Thyroid gland (tissue), 4 donors: ENCODE results near the gene GLG1. TPM values are rescaled to one million over a fixed set of nuclear protein-coding genes. Genes with fewer than 3 reads are reported as not detected.
A peak's percentile ranks its signal among the peaks of the same experiment; 100 is the strongest.

Source experiments
- DNase-seq, 2 donors: peaks; one replicate each; pipeline ENCODE4 v3.0.0-alpha.2; 2019
- H3K27ac ChIP-seq, 3 donors: fragments of 200-600 bp; sonication (generic); 1 replicate in 2 of 3; 2 replicates in 1 of 3; pipeline ENCODE4 v1.5.1; 2016 to 2019; ENCODE audit warnings: mild to moderate bottlenecking in 1 of 3, moderate library complexity in 1 of 3
- H3K27me3 ChIP-seq: fragments of 200-600 bp; sonication (generic); one replicate; pipeline ENCODE4 v1.5.1; 2019
- H3K36me3 ChIP-seq, 2 donors: fragments of 200-600 bp; sonication (generic); one replicate each; pipeline ENCODE4 v1.5.1; 2016 to 2019
- H3K4me1 ChIP-seq, 2 donors: fragments of 200-600 bp; sonication (generic); one replicate each; pipeline ENCODE4 v1.5.1; 2017 to 2019
- H3K4me3 ChIP-seq, 3 donors: fragments of 200-600 bp; sonication (generic); replicated peaks in 1 of 3; 1 replicate in 2 of 3; 2 replicates in 1 of 3; pipeline ENCODE4 v1.5.1; 2016; ENCODE audit warnings: mild to moderate bottlenecking in 1 of 3
- H3K9me3 ChIP-seq: fragments of 200-600 bp; sonication (generic); one replicate; pipeline ENCODE4 v1.5.1; 2017
- POLR2A ChIP-seq, 2 donors: fragments of 450-650 bp; IDR thresholded peaks; one replicate each; pipeline ENCODE4 v1.6.1; 2017; ENCODE audit warnings: antibody characterized with exemption in 2 of 2, mild to moderate bottlenecking in 2 of 2, moderate library complexity in 1 of 2
- WGBS, 2 donors: methylation state at CpG; one replicate each; pipeline ENCODE4 v1.1.5; 2017; 5-methylcytosine and 5-hydroxymethylcytosine counted together
- intact Hi-C: fragments of 100-400 bp; cut with DNase I; formaldehyde crosslinking; loops from one replicate; pipeline ENCODE4 v1.15.1; 2023
- total RNA-seq, 4 donors: library from RNA; depleted of rRNA; stranded (reverse); fragments of >200 nt; gene quantifications; one replicate each; pipeline ENCODE4 v1.2.3, GENCODE V29; 2016
- TF ChIP-seq, protein P1 (sequence below), 6 experiments: fragments of 200-600 bp in 3 of 6; fragments of 450-650 bp in 3 of 6; sonication (generic) in 3 of 6; IDR thresholded peaks; one replicate each; pipeline ENCODE4 v1.5.1; 2016 to 2019; ENCODE audit warnings: antibody characterized with exemption in 6 of 6, mild to moderate bottlenecking in 2 of 6, inconsistent platforms in 1 of 6, moderate library complexity in 1 of 6

The GLG1 gene
- total RNA-seq, 4 donors from 2014 or later = 127 to 182 (median 151) TPM

DNA sequence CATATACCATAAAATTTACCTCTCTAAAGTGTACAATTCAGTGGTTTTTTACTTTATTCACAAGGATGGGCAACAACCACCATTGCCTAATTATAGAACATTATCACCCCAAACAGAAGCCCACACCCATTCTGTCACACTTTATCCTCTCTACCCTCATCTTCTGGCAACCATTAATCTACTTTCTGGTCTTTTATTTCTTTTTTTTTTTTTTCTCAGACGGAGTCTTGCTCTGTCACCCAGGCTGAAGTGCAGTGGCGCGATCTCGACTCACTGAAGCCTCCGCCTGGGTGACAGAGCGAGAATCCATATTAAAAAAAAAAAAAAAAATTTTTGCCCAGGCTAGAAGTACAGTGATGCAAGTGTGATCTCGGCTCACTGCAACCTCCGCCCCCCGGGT is 95.0 kb downstream of the GLG1 start:
- intact Hi-C loops = no loop called here
- no peak overlapping the region for H3K4me3 ChIP-seq
- H3K9me3 ChIP-seq = no peaks in the 10 kb centered on the region
- TF ChIP-seq POLR2A (IDR thresholded peaks at IDR 0.05) = no peak
- TF ChIP-seq, protein P1, sequence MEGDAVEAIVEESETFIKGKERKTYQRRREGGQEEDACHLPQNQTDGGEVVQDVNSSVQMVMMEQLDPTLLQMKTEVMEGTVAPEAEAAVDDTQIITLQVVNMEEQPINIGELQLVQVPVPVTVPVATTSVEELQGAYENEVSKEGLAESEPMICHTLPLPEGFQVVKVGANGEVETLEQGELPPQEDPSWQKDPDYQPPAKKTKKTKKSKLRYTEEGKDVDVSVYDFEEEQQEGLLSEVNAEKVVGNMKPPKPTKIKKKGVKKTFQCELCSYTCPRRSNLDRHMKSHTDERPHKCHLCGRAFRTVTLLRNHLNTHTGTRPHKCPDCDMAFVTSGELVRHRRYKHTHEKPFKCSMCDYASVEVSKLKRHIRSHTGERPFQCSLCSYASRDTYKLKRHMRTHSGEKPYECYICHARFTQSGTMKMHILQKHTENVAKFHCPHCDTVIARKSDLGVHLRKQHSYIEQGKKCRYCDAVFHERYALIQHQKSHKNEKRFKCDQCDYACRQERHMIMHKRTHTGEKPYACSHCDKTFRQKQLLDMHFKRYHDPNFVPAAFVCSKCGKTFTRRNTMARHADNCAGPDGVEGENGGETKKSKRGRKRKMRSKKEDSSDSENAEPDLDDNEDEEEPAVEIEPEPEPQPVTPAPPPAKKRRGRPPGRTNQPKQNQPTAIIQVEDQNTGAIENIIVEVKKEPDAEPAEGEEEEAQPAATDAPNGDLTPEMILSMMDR (IDR thresholded peaks at IDR 0.05) = no peak
- H3K27me3 ChIP-seq = no peaks in the 10 kb centered on the region
- DNase-seq = no peak
- 85 to 86% methylated on average over 9 of the region's 9 CpGs for WGBS, 2 donors
- no peaks in the 10 kb centered on the region for H3K36me3 ChIP-seq
- H3K27ac ChIP-seq = no peak overlapping the region
- no peaks in the 10 kb centered on the region for H3K4me1 ChIP-seq

DNA sequence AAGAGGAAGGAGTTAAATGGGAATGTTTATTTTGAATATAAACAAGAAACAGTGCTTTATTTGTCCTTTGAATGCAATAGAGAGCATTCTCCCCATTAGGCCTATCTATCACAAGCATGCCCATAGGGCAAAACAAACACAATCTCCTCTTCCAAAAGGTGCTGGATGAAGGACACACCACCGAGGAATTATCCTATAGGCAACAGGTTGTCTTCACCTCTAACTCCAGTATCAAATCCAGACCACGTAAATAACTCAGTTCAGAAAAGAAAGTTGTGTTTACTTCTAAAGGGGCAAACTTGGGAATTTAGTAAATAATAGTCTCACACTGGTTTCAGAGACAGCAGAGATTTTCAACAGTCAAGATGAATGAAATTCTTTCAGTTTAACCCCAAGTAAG is 101.9 kb downstream of the GLG1 start:
- no peaks in the 10 kb centered on the region for H3K27me3 ChIP-seq
- H3K27ac ChIP-seq = no peak overlapping the region
- no peaks in the 10 kb centered on the region for H3K9me3 ChIP-seq
- 83 to 84% methylated on average over 2 of the region's 2 CpGs for WGBS, 2 donors
- TF ChIP-seq, protein P1 (IDR thresholded peaks at IDR 0.05) = no peak
- TF ChIP-seq POLR2A (IDR thresholded peaks at IDR 0.05) = no peak
- DNase-seq = no peak
- H3K36me3 ChIP-seq = no peaks in the 10 kb centered on the region
- peaks cover 17 to 19% of the 10 kb centered on the region in 2 donors for H3K4me1 ChIP-seq
- no peak overlapping the region for H3K4me3 ChIP-seq
- intact Hi-C loops = no loop called here

- H3K27ac ChIP-seq = no peak overlapping the region
- TF ChIP-seq POLR2A (IDR thresholded peaks at IDR 0.05) = no peak
- TF ChIP-seq, protein P1 (IDR thresholded peaks at IDR 0.05) = no peak
Measured at GRCh38 chr16:74503412-74503811, 103.5 kb downstream of the GLG1 start.

DNA sequence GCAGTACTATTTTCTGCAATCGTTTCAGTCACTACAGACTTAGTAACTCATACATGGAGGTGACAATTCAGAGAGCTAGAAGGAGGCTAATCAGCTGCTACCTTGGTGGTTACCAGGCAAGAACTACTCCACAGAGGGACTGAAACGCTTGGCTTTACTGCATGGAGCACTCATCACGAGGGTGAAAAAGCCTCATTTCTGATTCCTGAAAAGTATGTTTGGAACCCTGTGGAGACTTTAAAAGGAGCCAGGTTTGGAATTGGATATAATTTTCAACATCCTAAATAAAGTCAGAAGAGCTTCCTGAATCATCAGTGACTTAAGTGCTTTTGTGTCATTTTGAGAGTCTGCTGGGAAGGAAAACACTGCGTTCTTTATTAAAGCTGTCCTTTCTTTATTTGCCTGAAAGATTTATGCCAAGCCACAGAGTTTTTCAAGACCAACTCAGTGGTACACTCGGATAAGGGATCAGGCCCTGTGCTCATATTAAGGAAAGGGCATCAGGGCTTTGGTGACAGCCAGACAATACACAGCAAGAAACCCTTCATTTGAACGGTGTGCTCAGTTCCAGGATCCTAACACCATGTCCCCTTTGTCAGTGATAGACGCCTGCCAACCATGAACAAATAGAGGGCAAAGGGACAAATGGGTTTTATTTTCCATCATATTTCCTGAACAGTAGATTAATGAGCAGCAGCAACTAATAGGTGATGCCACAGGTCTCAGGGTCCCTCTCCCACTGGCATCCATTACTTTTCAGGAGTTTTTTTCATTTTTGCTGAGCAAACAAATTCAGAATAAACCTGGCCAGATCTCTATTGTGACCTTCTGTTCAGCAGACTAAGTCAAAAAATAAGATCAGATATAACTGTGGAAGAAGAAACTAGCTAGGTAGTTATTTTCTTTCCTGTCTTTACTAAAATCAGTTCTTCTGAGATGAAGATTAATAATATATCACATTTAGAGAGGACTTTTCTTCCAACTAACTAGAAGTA is 105.1 kb downstream of the GLG1 start:
- Histone ChIP-seq H3K27me3 (no peaks in the 10 kb centered on the region), H3K4me3 (no peak overlapping the region), H3K4me1 (peaks cover 17 to 19% of the 10 kb centered on the region in 2 donors), H3K36me3 (no peaks in the 10 kb centered on the region), H3K27ac (peak overlapping the region in 2 of 3 donors; percentile 37 to 57), H3K9me3 (no peaks in the 10 kb centered on the region)
- 58 to 64% methylated on average over 7 of the region's 7 CpGs for WGBS, 2 donors
- no peak for DNase-seq
- TF ChIP-seq, protein P1 (IDR thresholded peaks at IDR 0.05) = no peak
- no peak for TF ChIP-seq POLR2A (IDR thresholded peaks at IDR 0.05)
- intact Hi-C loops = no loop called here

More at GRCh38 chr16:74503412-74503811, 103.5 kb downstream of the GLG1 start:
- peaks cover 17 to 19% of the 10 kb centered on the region in 2 donors for H3K4me1 ChIP-seq
- H3K36me3 ChIP-seq = no peaks in the 10 kb centered on the region
- intact Hi-C loops = no loop called here
- 91 to 96% methylated on average over 7 of the region's 7 CpGs for WGBS, 2 donors
- no peaks in the 10 kb centered on the region for H3K27me3 ChIP-seq
- DNase-seq = no peak
- no peaks in the 10 kb centered on the region for H3K9me3 ChIP-seq
- H3K4me3 ChIP-seq = no peak overlapping the region

- no peak for DNase-seq
- no peaks in the 10 kb centered on the region for H3K27me3 ChIP-seq
- H3K27ac ChIP-seq = peak overlapping the region in 2 of 3 donors; percentile 37 to 57
- H3K36me3 ChIP-seq = peaks cover 0 to 2% of the 10 kb centered on the region in 2 donors
- no peaks in the 10 kb centered on the region for H3K9me3 ChIP-seq
- TF ChIP-seq, protein P1 (IDR thresholded peaks at IDR 0.05) = no peak
- no peak for TF ChIP-seq POLR2A (IDR thresholded peaks at IDR 0.05)
- intact Hi-C loops = no loop called here
- 77 to 86% methylated on average over 3 of the region's 3 CpGs for WGBS, 2 donors
- peaks cover 17 to 19% of the 10 kb centered on the region in 2 donors for H3K4me1 ChIP-seq
- no peak overlapping the region for H3K4me3 ChIP-seq
Measured at GRCh38 chr16:74500907-74501306, 106.0 kb downstream of the GLG1 start.
